HepG2 (cell line): ENCODE data around the gene PET100. TPM values are rescaled to one million over a fixed set of nuclear protein-coding genes. Genes with fewer than 3 reads are reported as not detected.

Experiments used
- ATF1 ChIP-seq: IDR thresholded peaks from 2 replicates; pipeline ENCODE4 v1.6.1; 2016; ENCODE audit warnings: mild to moderate bottlenecking, control low read depth
- BCL6 ChIP-seq: IDR thresholded peaks from 2 replicates; pipeline ENCODE4 v1.6.1; 2016; ENCODE audit warnings: missing genetic modification reagents, missing compliant biosample characterization
- EEA1 ChIP-seq: sonication (generic); formaldehyde crosslinking; IDR thresholded peaks from 2 replicates; pipeline ENCODE4 v1.5.1; 2020; ENCODE audit warnings: mild to moderate bottlenecking, missing genetic modification reagents, borderline replicate concordance
- GLI4 ChIP-seq: sonication (generic); formaldehyde crosslinking; IDR thresholded peaks from 2 replicates; pipeline ENCODE4 v1.5.1; 2020; ENCODE audit warnings: missing genetic modification reagents, mild to moderate bottlenecking, moderate library complexity, borderline replicate concordance
- KDM5A ChIP-seq: fragments of 200-600 bp; sonication (generic); IDR thresholded peaks from 2 replicates; pipeline ENCODE4 v1.7.0; 2018; ENCODE audit warnings: antibody characterized with exemption, mild to moderate bottlenecking, low read length, borderline replicate concordance
- MAFK ChIP-seq, 2 experiments: IDR thresholded peaks in 1 of 2; conservative IDR thresholded peaks in 1 of 2; 2 replicates each; pipeline ENCODE4 v1.6.1; 2011; ENCODE audit warnings: improper control_type of control experiment in 2 of 2, low read length in 2 of 2
- POLR2AphosphoS2 ChIP-seq: IDR thresholded peaks from 2 replicates; pipeline ENCODE4 v1.6.1; 2011; ENCODE audit warnings: low read depth, low read length, improper control_type of control experiment
- RAD51 ChIP-seq: fragments of 450-650 bp; IDR thresholded peaks from 2 replicates; pipeline ENCODE4 v1.6.1; 2016; ENCODE audit warnings: borderline replicate concordance
- THYN1 ChIP-seq: sonication (generic); formaldehyde crosslinking; IDR thresholded peaks from 2 replicates; pipeline ENCODE4 v1.8.1; 2023; ENCODE audit warnings: low read depth, mild to moderate bottlenecking, moderate library complexity, missing genetic modification reagents, borderline replicate concordance
- ZNF343 ChIP-seq: sonication (generic); formaldehyde crosslinking; IDR thresholded peaks from 2 replicates; pipeline ENCODE4 v1.4.0; 2020; ENCODE audit warnings: mild to moderate bottlenecking, missing genetic modification reagents
- ZNF468 ChIP-seq: sonication (generic); formaldehyde crosslinking; IDR thresholded peaks from 2 replicates; pipeline ENCODE4 v1.8.0; 2022; ENCODE audit warnings: mild to moderate bottlenecking, moderate library complexity, missing genetic modification reagents
- ZNF543 ChIP-seq: sonication (generic); formaldehyde crosslinking; IDR thresholded peaks from 2 replicates; pipeline ENCODE4 v1.4.0; 2020; ENCODE audit warnings: mild to moderate bottlenecking, missing genetic modification reagents
- ZNF607 ChIP-seq: sonication (generic); formaldehyde crosslinking; IDR thresholded peaks from 2 replicates; pipeline ENCODE4 v1.5.1; 2020; ENCODE audit warnings: missing genetic modification reagents, mild to moderate bottlenecking, borderline replicate concordance
- ZNF737 ChIP-seq: sonication (generic); formaldehyde crosslinking; IDR thresholded peaks from 2 replicates; pipeline ENCODE4 v1.5.0; 2020; ENCODE audit warnings: missing genetic modification reagents, mild to moderate bottlenecking, borderline replicate concordance
- ZNF816 ChIP-seq: sonication (generic); formaldehyde crosslinking; IDR thresholded peaks from 2 replicates; pipeline ENCODE4 v1.8.0; 2022; ENCODE audit warnings: missing genetic modification reagents, mild to moderate bottlenecking, borderline replicate concordance
- polyA plus RNA-seq, 8 experiments: library from polyadenylated mRNA; depleted of rRNA in 3 of 8; stranded (reverse) in 7 of 8; unstranded in 1 of 8; fragments of >200 nt; fragmentation: Illumina TruSeq in 4 of 8; extraction: Trizol in 4 of 8; gene quantifications; 2 replicates each; pipeline versions ENCODE4 v1.2.1 to v1.2.3, GENCODE V29; 2011 to 2016; ENCODE audit warnings: low read depth in 4 of 8, missing spikeins in 1 of 8, mixed read lengths in 1 of 8; ENCODE audit not compliant: insufficient read depth in 1 of 8
- total RNA-seq, 5 experiments: library from RNA; depleted of rRNA; stranded (reverse); fragments of >200 nt; fragmentation: Illumina TruSeq; extraction: Trizol; gene quantifications; 2 replicates each; pipeline ENCODE4 v1.2.3, GENCODE V29; 2016; ENCODE audit warnings: low read depth in 1 of 5
- TF ChIP-seq, protein P1 (sequence below), 2 experiments: sonication (generic) in 1 of 2; formaldehyde crosslinking in 1 of 2; IDR thresholded peaks; 2 replicates each; pipeline versions ENCODE4 v1.4.0 to v1.6.1; 2016 to 2020; ENCODE audit warnings: borderline replicate concordance in 1 of 2, low read depth in 1 of 2, mild to moderate bottlenecking in 1 of 2, missing genetic modification reagents in 1 of 2
- TF ChIP-seq, protein P2 (sequence below): sonication (generic); formaldehyde crosslinking; IDR thresholded peaks from one replicate; pipeline ENCODE4 v1.5.1; 2020; ENCODE audit warnings: mild to moderate bottlenecking, missing genetic modification reagents; ENCODE audit errors: not compliant biosample characterization

The PET100 gene
- total and polyA plus RNA-seq, 2 of the 13 experiments (the other 11 are each of a cell fraction or from before 2014, with no cell fraction given), result 22.3 to 66.5 TPM

DNA sequence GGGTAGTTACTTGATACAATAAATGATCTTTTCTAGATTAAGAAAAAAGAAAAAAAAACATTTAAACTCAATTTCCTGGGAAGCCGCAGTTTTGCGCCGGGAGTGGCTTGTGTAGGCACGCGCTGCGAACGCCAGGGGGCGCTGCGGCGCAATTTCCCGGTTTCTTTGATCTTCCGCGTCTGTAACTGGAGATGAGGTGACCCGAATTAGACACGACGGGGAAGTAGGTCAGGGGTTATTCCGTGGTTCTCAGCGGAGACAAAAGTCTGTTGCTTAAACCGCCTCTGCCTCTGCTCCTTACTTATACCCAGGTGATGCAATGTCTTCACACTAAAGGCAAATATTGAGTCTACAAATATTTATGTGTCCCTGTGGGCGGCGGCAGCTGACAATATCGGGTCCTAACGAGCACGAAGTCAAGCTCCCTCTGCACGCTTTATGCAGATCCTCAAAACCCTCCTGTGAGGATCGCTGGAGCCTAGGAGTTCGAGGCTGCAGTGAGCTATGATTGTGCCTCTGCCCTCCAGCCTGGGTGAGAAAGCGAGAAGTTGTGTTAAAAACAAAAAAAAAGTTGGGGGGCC lies 22.6 kb downstream of the PET100 start (continued):
- no peak for TF ChIP-seq GLI4 (CRISPR knock-in tag)
- TF ChIP-seq ZNF343 (CRISPR knock-in tag), result 0 out of 2 replicates have a peak, but pooled peaks have one; percentile 29
- TF ChIP-seq POLR2AphosphoS2, result no peak
- TF ChIP-seq ZNF543 (CRISPR knock-in tag), result no peak
- TF ChIP-seq ATF1 (CRISPR knock-in tag), result peak; percentile 64; the same call in 1 of the 2 replicates
- no peak for TF ChIP-seq THYN1 (CRISPR knock-in tag)
- TF ChIP-seq, protein P1, sequence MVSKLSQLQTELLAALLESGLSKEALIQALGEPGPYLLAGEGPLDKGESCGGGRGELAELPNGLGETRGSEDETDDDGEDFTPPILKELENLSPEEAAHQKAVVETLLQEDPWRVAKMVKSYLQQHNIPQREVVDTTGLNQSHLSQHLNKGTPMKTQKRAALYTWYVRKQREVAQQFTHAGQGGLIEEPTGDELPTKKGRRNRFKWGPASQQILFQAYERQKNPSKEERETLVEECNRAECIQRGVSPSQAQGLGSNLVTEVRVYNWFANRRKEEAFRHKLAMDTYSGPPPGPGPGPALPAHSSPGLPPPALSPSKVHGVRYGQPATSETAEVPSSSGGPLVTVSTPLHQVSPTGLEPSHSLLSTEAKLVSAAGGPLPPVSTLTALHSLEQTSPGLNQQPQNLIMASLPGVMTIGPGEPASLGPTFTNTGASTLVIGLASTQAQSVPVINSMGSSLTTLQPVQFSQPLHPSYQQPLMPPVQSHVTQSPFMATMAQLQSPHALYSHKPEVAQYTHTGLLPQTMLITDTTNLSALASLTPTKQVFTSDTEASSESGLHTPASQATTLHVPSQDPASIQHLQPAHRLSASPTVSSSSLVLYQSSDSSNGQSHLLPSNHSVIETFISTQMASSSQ (IDR thresholded peaks at IDR 0.05; ENCODE audit: low read depth), result no peak
- TF ChIP-seq, protein P1 (CRISPR knock-in tag; IDR thresholded peaks at IDR 0.05; ENCODE audit: borderline replicate concordance), result peak; percentile 36; the same call in 1 of the 2 replicates
- peak; percentile 96; the same call in 1 of the 2 replicates for TF ChIP-seq BCL6 (CRISPR knock-in tag)
- TF ChIP-seq RAD51, result no peak
- TF ChIP-seq ZNF607 (CRISPR knock-in tag), result peak; percentile 46; the same call in 1 of the 2 replicates
- TF ChIP-seq EEA1 (CRISPR knock-in tag), result no peak
- no peak for TF ChIP-seq ZNF737 (CRISPR knock-in tag)
- no peak for TF ChIP-seq MAFK (conservative IDR thresholded peaks at IDR 0.05 in 1 of 2, IDR thresholded peaks at IDR 0.05 in 1 of 2; ENCODE audit: low read length in 2 of 2)
- peak; percentile 93; the same call in 1 of the 2 replicates for TF ChIP-seq ZNF816 (CRISPR knock-in tag)
- no peak for TF ChIP-seq ZNF468 (CRISPR knock-in tag)
- TF ChIP-seq KDM5A, result no peak
- TF ChIP-seq, protein P2, sequence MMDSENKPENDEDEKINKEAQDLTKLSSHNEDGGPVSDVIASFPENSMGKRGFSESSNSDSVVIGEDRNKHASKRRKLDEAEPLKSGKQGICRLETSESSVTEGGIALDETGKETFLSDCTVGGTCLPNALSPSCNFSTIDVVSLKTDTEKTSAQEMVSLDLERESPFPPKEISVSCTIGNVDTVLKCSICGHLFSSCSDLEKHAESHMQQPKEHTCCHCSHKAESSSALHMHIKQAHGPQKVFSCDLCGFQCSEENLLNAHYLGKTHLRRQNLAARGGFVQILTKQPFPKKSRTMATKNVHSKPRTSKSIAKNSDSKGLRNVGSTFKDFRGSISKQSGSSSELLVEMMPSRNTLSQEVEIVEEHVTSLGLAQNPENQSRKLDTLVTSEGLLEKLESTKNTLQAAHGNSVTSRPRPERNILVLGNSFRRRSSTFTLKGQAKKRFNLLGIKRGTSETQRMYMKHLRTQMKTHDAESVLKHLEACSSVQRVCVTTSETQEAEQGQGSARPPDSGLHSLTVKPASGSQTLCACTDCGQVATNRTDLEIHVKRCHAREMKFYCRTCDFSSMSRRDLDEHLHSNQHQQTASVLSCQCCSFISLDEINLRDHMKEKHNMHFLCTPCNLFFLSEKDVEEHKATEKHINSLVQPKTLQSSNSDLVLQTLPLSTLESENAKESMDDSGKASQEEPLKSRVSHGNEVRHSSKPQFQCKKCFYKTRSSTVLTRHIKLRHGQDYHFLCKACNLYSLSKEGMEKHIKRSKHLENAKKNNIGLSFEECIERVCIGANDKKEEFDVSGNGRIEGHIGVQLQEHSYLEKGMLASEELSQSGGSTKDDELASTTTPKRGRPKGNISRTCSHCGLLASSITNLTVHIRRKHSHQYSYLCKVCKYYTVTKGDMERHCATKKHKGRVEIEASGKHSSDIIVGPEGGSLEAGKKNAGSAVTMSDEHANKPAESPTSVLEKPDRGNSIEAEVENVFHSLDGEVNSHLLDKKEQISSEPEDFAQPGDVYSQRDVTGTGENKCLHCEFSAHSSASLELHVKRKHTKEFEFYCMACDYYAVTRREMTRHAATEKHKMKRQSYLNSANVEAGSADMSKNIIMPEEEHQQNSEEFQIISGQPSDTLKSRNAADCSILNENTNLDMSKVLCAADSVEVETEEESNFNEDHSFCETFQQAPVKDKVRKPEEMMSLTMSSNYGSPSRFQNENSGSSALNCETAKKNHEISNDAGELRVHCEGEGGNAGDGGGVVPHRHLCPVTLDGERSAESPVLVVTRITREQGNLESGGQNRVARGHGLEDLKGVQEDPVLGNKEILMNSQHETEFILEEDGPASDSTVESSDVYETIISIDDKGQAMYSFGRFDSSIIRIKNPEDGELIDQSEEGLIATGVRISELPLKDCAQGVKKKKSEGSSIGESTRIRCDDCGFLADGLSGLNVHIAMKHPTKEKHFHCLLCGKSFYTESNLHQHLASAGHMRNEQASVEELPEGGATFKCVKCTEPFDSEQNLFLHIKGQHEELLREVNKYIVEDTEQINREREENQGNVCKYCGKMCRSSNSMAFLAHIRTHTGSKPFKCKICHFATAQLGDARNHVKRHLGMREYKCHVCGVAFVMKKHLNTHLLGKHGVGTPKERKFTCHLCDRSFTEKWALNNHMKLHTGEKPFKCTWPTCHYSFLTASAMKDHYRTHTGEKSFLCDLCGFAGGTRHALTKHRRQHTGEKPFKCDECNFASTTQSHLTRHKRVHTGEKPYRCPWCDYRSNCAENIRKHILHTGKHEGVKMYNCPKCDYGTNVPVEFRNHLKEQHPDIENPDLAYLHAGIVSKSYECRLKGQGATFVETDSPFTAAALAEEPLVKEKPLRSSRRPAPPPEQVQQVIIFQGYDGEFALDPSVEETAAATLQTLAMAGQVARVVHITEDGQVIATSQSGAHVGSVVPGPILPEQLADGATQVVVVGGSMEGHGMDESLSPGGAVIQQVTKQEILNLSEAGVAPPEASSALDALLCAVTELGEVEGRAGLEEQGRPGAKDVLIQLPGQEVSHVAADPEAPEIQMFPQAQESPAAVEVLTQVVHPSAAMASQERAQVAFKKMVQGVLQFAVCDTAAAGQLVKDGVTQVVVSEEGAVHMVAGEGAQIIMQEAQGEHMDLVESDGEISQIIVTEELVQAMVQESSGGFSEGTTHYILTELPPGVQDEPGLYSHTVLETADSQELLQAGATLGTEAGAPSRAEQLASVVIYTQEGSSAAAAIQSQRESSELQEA (CRISPR knock-in tag), result no peak
